ENCODE measurements around the gene PSME3. TPM values are rescaled to one million over a fixed set of nuclear protein-coding genes. Genes with fewer than 3 reads are reported as not detected.

The PSME3 gene
- total RNA-seq, 1 donor from 2014 or later = 70.0 TPM

DNA sequence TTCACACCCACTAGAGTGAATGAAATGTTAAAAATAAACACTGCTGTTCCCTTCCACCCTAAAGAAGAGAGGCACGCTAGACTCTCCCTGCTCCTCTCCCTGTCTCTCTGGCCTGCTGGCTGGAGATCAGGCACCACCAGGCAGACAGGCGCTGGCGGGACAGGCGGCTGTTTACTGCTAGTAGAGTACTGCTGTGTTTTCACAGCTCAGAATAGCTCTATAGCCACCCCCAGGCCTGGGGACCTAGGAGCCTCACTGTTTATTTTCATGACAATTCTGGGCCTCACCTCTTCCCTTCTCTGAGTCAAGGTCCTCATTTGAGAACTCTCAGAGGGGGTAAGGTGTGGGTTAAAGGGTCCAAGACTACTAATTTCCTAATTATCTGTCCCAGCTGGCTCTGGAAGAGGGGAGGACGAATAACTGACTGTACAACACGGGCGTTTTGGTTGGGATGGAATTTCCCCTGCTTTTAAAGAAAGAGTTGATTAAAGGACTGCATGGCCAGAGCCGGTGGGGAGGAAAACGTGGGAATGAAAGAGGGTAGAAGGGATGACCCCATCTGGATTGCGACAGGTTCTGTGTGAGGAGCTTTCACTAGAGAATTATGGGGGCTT, 58.4 kb downstream of the PSME3 start:
- TF ChIP-seq POLR2AphosphoS5 (IDR thresholded peaks at IDR 0.05; ENCODE audit: insufficient read depth in 1 of 2, low read depth in 1 of 2) (no peak), POLR2A (IDR thresholded peaks at IDR 0.05) (no peak)
- TF ChIP-seq, protein P1, sequence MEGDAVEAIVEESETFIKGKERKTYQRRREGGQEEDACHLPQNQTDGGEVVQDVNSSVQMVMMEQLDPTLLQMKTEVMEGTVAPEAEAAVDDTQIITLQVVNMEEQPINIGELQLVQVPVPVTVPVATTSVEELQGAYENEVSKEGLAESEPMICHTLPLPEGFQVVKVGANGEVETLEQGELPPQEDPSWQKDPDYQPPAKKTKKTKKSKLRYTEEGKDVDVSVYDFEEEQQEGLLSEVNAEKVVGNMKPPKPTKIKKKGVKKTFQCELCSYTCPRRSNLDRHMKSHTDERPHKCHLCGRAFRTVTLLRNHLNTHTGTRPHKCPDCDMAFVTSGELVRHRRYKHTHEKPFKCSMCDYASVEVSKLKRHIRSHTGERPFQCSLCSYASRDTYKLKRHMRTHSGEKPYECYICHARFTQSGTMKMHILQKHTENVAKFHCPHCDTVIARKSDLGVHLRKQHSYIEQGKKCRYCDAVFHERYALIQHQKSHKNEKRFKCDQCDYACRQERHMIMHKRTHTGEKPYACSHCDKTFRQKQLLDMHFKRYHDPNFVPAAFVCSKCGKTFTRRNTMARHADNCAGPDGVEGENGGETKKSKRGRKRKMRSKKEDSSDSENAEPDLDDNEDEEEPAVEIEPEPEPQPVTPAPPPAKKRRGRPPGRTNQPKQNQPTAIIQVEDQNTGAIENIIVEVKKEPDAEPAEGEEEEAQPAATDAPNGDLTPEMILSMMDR (IDR thresholded peaks at IDR 0.05) = no peak
- H3K4me1 ChIP-seq = peaks cover 15% of the 10 kb centered on the region

DNA sequence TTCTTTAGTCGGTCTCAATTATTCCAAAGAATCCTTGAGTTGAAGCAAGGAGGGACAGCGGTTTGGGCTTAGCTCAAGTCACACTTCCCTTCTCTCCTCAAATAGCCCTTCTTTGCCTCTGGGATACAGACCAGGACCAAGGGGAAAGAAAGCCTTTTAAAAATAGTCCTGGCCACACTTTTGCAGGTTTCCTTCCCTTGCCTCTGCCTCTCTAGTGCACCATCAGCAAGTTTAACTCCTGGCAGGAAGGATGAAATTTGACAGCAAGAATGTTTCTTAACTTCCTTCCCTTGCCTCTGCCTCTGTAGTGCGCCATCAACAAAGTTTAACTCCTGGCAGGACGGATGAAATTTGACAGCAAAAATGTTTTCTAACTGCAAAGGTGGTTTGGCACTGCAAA, 60.2 kb downstream of the PSME3 start:
- H3K4me1 ChIP-seq = peaks cover 15% of the 10 kb centered on the region
- TF ChIP-seq, protein P1 (IDR thresholded peaks at IDR 0.05) = no peak
- no peak for TF ChIP-seq POLR2AphosphoS5 (IDR thresholded peaks at IDR 0.05; ENCODE audit: insufficient read depth in 1 of 2, low read depth in 1 of 2)
- no peak for TF ChIP-seq POLR2A (IDR thresholded peaks at IDR 0.05)
- H3K4me3 ChIP-seq = no peak overlapping the region
- no peaks in the 10 kb centered on the region for H3K9me3 ChIP-seq
- H3K36me3 ChIP-seq = no peaks in the 10 kb centered on the region
- intact Hi-C loops (cut with DNase I) = no loop called here
- DNase-seq (ENCODE audit: extremely low spot score in 2 of 2) = no peak
- no peak overlapping the region for H3K27ac ChIP-seq
- H3K27me3 ChIP-seq = no peaks in the 10 kb centered on the region

More for the DNA sequence above, 58.4 kb downstream of the PSME3 start:
- Histone ChIP-seq H3K27ac (peak overlapping the region; percentile 51), H3K4me3 (no peak overlapping the region), H3K9me3 (no peaks in the 10 kb centered on the region), H3K36me3 (no peaks in the 10 kb centered on the region), H3K27me3 (no peaks in the 10 kb centered on the region)
- DNase-seq (ENCODE audit: extremely low spot score in 2 of 2) = no peak
- intact Hi-C loops (cut with DNase I) = no loop called here

Small RNA genes lying within 50 kb of the gene (microRNA-seq; reads per million reads assigned to microRNA genes)
- not detected for gene MIR6781 (ENCODE audit: borderline number of aligned reads, borderline replicate concordance)

Small RNA genes lying within 50 kb of the gene (small RNA-seq; reads per million reads assigned to genes)
- gene MIR6781 (not detected), gene RNU6-287P (not detected)

Other genes starting within 250 kb of the PSME3 start
- gene RETREG3, start 224.0 kb upstream of the PSME3 start, total RNA-seq = 75.4 TPM
- gene TUBG1, start 223.7 kb upstream of the PSME3 start, total RNA-seq = 33.9 TPM
- gene TUBG2, start 174.1 kb upstream of the PSME3 start, total RNA-seq = 44.7 TPM
- gene PLEKHH3, start 156.4 kb upstream of the PSME3 start, total RNA-seq = 44.9 TPM
- 3.2 TPM for gene CCR10, start 151.6 kb upstream of the PSME3 start, total RNA-seq
- gene CNTNAP1, start 150.9 kb upstream of the PSME3 start, total RNA-seq = 5.9 TPM
- 73.7 TPM for gene EZH1, start 88.4 kb upstream of the PSME3 start, total RNA-seq
- gene RAMP2, start 72.2 kb upstream of the PSME3 start, total RNA-seq = 27.3 TPM
- gene VPS25, start 59.9 kb upstream of the PSME3 start, total RNA-seq = 28.2 TPM
- 1.2 TPM for gene WNK4, start 52.8 kb upstream of the PSME3 start, total RNA-seq
- gene COA3, start 34.7 kb upstream of the PSME3 start, total RNA-seq = 89.4 TPM
- not detected for gene CNTD1, start 34.5 kb upstream of the PSME3 start, total RNA-seq
- gene BECN1, start 9.1 kb upstream of the PSME3 start, total RNA-seq = 111 TPM
- gene AOC2, start 11.2 kb downstream of the PSME3 start, total RNA-seq = 2.2 TPM
- 31.7 TPM for gene AOC3, start 17.8 kb downstream of the PSME3 start, total RNA-seq
- gene G6PC1, start 67.4 kb downstream of the PSME3 start, total RNA-seq = not detected
- 53.5 TPM for gene AARSD1, start 131.1 kb downstream of the PSME3 start, total RNA-seq
- gene PTGES3L, start 146.7 kb downstream of the PSME3 start, total RNA-seq = 1.5 TPM
- 21.4 TPM for gene RUNDC1, start 147.2 kb downstream of the PSME3 start, total RNA-seq
- 1,982 TPM for gene RPL27, start 165.0 kb downstream of the PSME3 start, total RNA-seq
- gene IFI35, start 173.4 kb downstream of the PSME3 start, total RNA-seq = 15.2 TPM
- gene VAT1, start 189.0 kb downstream of the PSME3 start, total RNA-seq = 179 TPM
- 1.5 TPM for gene RND2, start 191.8 kb downstream of the PSME3 start, total RNA-seq

Measured in vagina (tissue), 2 donors.